GM18868 (cell line): ENCODE measurements around the gene LCE1C.

ENCODE experiments used
- ATAC-seq: cut with Tn5 transposase; IDR thresholded peaks from one replicate; pipeline ENCODE4 v1.9.1; 2021; ENCODE audit warnings: mild to moderate bottlenecking, moderate library complexity; ENCODE audit not compliant: unreplicated experiment

Gene LCE1C

GRCh38 chr1:152760551-152761190 lies 45.8 kb downstream of the LCE1C start:
- ATAC-seq: no peak

DNA sequence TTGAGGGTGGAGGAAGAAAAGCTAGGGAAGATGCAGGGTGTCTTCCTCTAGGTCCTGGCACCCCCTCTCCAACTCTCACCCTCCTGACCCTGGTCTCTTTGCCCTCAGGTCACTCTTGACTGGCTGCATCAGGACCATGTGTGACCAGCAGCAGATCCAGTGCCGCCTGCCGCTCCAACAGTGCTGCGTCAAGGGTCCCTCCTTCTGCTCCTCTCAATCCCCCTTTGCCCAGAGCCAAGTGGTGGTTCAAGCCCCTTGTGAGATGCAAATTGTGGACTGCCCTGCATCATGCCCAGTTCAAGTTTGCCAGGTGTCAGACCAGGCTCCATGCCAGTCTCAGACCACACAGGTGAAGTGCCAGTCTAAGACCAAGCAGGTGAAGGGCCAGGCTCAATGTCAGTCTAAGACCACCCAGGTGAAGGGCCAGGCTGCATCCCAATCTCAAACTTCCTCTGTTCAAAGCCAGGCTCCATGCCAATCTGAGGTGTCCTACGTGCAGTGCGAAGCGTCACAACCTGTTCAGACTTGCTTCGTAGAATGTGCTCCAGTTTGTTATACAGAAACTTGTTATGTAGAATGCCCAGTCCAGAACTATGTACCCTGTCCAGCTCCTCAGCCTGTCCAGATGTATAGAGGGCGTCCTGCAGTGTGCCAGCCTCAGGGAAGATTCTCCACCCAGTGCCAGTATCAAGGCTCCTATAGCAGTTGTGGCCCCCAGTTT lies 46.8 kb downstream of the LCE1C start:
- no peak for ATAC-seq

DNA sequence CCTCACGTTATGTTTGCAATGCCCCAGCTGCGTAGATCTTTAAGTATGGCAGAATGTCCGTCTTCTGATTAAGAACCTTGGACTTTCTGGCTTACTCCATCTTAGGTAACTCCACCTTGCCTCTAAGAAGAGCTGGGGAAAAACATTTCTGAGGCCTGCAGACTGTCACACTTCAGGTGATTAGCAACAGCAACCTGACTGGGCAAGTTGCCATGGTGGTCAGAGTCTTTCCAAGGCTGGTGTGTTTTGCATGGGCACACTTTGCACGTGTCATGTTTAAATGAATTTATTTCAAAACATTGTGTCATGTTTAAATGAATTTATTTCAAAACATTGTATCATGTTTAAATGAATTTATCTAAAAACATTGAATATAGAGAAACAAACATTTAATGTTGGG lies 47.8 kb downstream of the LCE1C start:
- ATAC-seq: no peak

DNA sequence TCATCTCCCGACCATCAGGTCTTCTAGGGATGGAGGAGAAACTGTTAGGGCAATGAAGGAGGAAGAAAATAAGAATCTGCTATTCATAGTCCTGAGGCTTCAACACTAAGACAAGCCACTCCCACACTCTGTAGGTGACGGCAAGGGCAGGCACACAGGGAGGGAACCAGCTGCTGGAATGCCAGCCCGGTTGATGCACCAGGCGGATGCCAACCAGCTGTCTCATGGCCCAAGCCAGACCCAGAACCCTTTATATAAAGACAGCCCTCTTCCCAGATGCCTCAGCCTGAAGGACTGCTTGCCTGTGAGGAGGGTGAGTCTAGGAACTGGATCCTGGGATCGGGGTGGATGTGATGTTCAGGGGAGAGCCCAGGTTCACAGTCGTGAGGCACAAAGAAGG lies 48.7 kb downstream of the LCE1C start, which contains the start of gene KPRP:
Gene KPRP (plus strand): TSS at position 279 of the 400 bp plus-strand sequence. CDS start 1,564 bp downstream, outside the sequence.
- ATAC-seq: no peak

DNA sequence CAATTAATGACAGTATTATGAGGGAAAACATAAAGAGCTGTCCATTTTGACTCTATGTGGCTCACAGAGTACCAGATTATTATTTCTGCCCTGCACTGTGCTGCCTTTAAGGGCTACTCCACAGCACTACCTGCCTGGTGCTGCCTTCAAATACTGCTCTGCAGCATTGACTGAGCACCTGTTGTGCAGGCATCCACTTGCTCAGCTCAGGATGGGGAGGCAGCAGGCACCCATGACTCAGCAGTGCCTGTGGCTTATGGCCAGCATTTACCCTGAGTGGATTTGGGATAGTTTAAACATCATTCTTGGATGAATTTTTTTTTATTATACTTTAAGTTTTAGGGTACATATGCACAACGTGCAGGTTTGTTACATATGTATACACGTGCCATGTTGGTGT lies 49.6 kb downstream of the LCE1C start:
- ATAC-seq: no peak
